Measurements from ENCODE around the gene IGSF21. TPM values are rescaled to one million over a fixed set of nuclear protein-coding genes. Genes with fewer than 3 reads are reported as not detected.

The IGSF21 gene
- total and polyA plus RNA-seq, 2 of the 4 experiments (the other 2 are of a cell fraction): not detected

DNA sequence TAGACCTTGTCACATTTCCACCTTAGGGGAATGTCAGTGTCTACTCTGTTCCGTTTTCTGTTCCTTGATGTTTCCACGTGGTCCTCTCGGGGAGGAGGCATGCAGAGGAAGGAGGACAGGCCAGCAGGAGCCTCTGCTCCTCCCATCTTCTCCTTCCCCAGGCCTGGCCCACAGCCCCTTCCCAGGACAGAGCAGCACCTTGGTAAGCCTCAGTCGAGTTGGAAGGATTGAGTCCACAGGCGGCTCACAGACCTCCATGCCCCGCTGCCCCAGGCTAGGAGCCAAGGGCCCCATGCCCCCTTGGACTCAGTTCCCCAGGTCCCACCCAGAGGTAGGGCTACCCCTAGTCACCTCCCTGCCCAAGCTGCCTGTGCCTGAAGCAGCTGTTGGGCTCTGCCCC lies 36.5 kb downstream of the IGSF21 start:
- H2BK15ac ChIP-seq (ENCODE audit: low read depth, low read length): no peak overlapping the region
- no peak overlapping the region for H3K18ac ChIP-seq (ENCODE audit: low read depth, low read length)
- no peak overlapping the region for H2AK5ac ChIP-seq (ENCODE audit: low read depth, low read length)
- H2BK5ac ChIP-seq (ENCODE audit: low read depth, low read length, poor library complexity, severe bottlenecking): no peak overlapping the region
- no peaks in the 10 kb centered on the region for H3K79me1 ChIP-seq (ENCODE audit: low read depth in 1 of 2, low read length in 2 of 2)
- H3K9me1 ChIP-seq (ENCODE audit: insufficient read depth, low read length): no peaks in the 10 kb centered on the region
- dilution Hi-C loops (cut with HindIII; ENCODE audit: low sequenced_read_pairs, unreplicated experiment) (no loop called here), intact Hi-C loops (cut with micrococcal nuclease) (no loop called here), in situ Hi-C loops (cut with MboI; ENCODE audit: low sequenced_read_pairs) (no loop called here)
- no TSS peak for BruUV-seq (replicated peaks)
- no peaks in the 10 kb centered on the region for H3K4me1 ChIP-seq (ENCODE audit: control insufficient read depth, insufficient read depth, low read length)
- H3K4ac ChIP-seq (ENCODE audit: low read depth, low read length): no peak overlapping the region
- H4K20me1 ChIP-seq (ENCODE audit: insufficient read depth, low read length): no peaks in the 10 kb centered on the region
- H2AK9ac ChIP-seq (replicated peaks; ENCODE audit: low read depth, low read length, poor library complexity): no peak overlapping the region
- no peak overlapping the region for H3K4me3 ChIP-seq (ENCODE audit: insufficient read depth, low read depth, low read length)
- H3K27me3 ChIP-seq (ENCODE audit: control insufficient read depth, insufficient read depth, low read length): no peaks in the 10 kb centered on the region
- no peak overlapping the region for H3K14ac ChIP-seq (replicated peaks; ENCODE audit: low read depth, low read length)
- WGBS, 2 experiments (ENCODE audit: extremely low coverage in 2 of 2, insufficient read length in 1 of 2): no CpG with 5 or more reads among the region's 6 CpGs
- no peak overlapping the region for H2BK120ac ChIP-seq (ENCODE audit: low read depth, low read length)
- no peak overlapping the region for H4K5ac ChIP-seq (ENCODE audit: low read depth, low read length)
- TF ChIP-seq POLR2A (IDR thresholded peaks at IDR 0.05; ENCODE audit: low read depth, low read length) (no peak), FOS (IDR thresholded peaks at IDR 0.05; ENCODE audit: low read depth, low read length) (no peak), BHLHE40 (IDR thresholded peaks at IDR 0.05; ENCODE audit: low read depth, low read length) (no peak), NFE2L2 (IDR thresholded peaks at IDR 0.05; ENCODE audit: low read depth, low read length) (no peak), CEBPB (IDR thresholded peaks at IDR 0.05; ENCODE audit: low read depth, low read length) (no peak)
- TF ChIP-seq, protein P1, sequence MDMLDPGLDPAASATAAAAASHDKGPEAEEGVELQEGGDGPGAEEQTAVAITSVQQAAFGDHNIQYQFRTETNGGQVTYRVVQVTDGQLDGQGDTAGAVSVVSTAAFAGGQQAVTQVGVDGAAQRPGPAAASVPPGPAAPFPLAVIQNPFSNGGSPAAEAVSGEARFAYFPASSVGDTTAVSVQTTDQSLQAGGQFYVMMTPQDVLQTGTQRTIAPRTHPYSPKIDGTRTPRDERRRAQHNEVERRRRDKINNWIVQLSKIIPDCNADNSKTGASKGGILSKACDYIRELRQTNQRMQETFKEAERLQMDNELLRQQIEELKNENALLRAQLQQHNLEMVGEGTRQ (IDR thresholded peaks at IDR 0.05; ENCODE audit: low read depth, low read length): no peak
- TF ChIP-seq, protein P2, sequence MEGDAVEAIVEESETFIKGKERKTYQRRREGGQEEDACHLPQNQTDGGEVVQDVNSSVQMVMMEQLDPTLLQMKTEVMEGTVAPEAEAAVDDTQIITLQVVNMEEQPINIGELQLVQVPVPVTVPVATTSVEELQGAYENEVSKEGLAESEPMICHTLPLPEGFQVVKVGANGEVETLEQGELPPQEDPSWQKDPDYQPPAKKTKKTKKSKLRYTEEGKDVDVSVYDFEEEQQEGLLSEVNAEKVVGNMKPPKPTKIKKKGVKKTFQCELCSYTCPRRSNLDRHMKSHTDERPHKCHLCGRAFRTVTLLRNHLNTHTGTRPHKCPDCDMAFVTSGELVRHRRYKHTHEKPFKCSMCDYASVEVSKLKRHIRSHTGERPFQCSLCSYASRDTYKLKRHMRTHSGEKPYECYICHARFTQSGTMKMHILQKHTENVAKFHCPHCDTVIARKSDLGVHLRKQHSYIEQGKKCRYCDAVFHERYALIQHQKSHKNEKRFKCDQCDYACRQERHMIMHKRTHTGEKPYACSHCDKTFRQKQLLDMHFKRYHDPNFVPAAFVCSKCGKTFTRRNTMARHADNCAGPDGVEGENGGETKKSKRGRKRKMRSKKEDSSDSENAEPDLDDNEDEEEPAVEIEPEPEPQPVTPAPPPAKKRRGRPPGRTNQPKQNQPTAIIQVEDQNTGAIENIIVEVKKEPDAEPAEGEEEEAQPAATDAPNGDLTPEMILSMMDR (conservative IDR thresholded peaks at IDR 0.05; ENCODE audit: low read depth, low read length): no peak
- CTCF ChIA-PET: no interaction called here
- no peaks in the 10 kb centered on the region for H3K36me3 ChIP-seq (ENCODE audit: control insufficient read depth, insufficient read depth, low read length)
- H3K56ac ChIP-seq (ENCODE audit: extremely low read depth, insufficient read depth, low read length): no peak overlapping the region
- H3K4me2 ChIP-seq (ENCODE audit: low read depth, low read length): no peak overlapping the region
- DNase-seq (no peak), ATAC-seq (ENCODE audit: low read depth) (no peak)
- no peak overlapping the region for H4K8ac ChIP-seq (ENCODE audit: low read depth in 2 of 2, low read length in 2 of 2)
- no peak overlapping the region for H3K27ac ChIP-seq (ENCODE audit: insufficient read depth, low read length)
- no peak overlapping the region for H2AFZ ChIP-seq (replicated peaks; ENCODE audit: low read length, poor library complexity)
- POLR2A ChIA-PET (ENCODE audit: unreplicated experiment): no interaction called here
- H3K9ac ChIP-seq (ENCODE audit: low read depth, low read length): no peak overlapping the region
- H2BK20ac ChIP-seq (ENCODE audit: low read depth, low read length): no peak overlapping the region
- H3K23ac ChIP-seq (ENCODE audit: low read depth, low read length): no peak overlapping the region
- H3K9me3 ChIP-seq (ENCODE audit: control insufficient read depth, insufficient read depth, low read length): no peaks in the 10 kb centered on the region; the same call in 1 of the 2 replicates
- H4K91ac ChIP-seq (ENCODE audit: insufficient read depth, low read depth, low read length): no peak overlapping the region

Data from IMR-90 (cell line).